ENCODE results near the gene B4GALNT2. TPM values are rescaled to one million over a fixed set of nuclear protein-coding genes. Genes with fewer than 3 reads are reported as not detected.
"Not testable (repeated sequence)": the region's sequence is repeated elsewhere in the genome, so short reads cannot be mapped to it uniquely, and the experiment has no call there.

The B4GALNT2 gene
- total RNA-seq, 1 donor from 2014 or later: 0.60 TPM

- no peak for DNase-seq (ENCODE audit: extremely low spot score, unreplicated experiment)
- Mint-ChIP-seq H3K27me3 (peaks cover 81% of the 10 kb centered on the region), H3K4me1 (ENCODE audit: unreplicated experiment) (peaks cover 4% of the 10 kb centered on the region), H3K36me3 (peaks cover 8% of the 10 kb centered on the region), H3K27ac (no peak overlapping the region), H3K4me3 (no peak overlapping the region), H3K9me3 (peaks cover 3% of the 10 kb centered on the region)
- no peak for TF ChIP-seq CTCF (conservative IDR thresholded peaks at IDR 0.05)
These were observed 1.7 kb upstream of the B4GALNT2 start for GRCh38 chr17:49130891-49131290.

- Mint-ChIP-seq H3K36me3 (peaks cover 8% of the 10 kb centered on the region), H3K27ac (no peak overlapping the region), H3K9me3 (peaks cover 3% of the 10 kb centered on the region), H3K4me3 (peak overlapping the region; percentile 78), H3K27me3 (peaks cover 85% of the 10 kb centered on the region), H3K4me1 (ENCODE audit: unreplicated experiment) (peaks cover 4% of the 10 kb centered on the region)
- no peak for TF ChIP-seq CTCF (conservative IDR thresholded peaks at IDR 0.05)
- DNase-seq (ENCODE audit: extremely low spot score, unreplicated experiment): no peak
These were observed 261 bp upstream of the B4GALNT2 start for GRCh38 chr17:49132317-49132698.

GRCh38 chr17:49136335-49136734 is 3.8 kb downstream of the B4GALNT2 start:
- H3K27ac Mint-ChIP-seq: no peak overlapping the region
- H3K36me3 Mint-ChIP-seq: no peaks in the 10 kb centered on the region
- H3K9me3 Mint-ChIP-seq: no peaks in the 10 kb centered on the region
- DNase-seq (ENCODE audit: extremely low spot score, unreplicated experiment): no peak
- peaks cover 4% of the 10 kb centered on the region for H3K4me1 Mint-ChIP-seq (ENCODE audit: unreplicated experiment)
- peaks cover 57% of the 10 kb centered on the region for H3K27me3 Mint-ChIP-seq
- TF ChIP-seq CTCF (conservative IDR thresholded peaks at IDR 0.05): no peak
- no peak overlapping the region for H3K4me3 Mint-ChIP-seq

GRCh38 chr17:49145654-49146053 is 13.1 kb downstream of the B4GALNT2 start:
- not testable (repeated sequence) for H3K27ac Mint-ChIP-seq, H3K4me3 Mint-ChIP-seq

GRCh38 chr17:49146620-49147306 is 14.2 kb downstream of the B4GALNT2 start:
- no peaks in the 10 kb centered on the region for H3K4me1 Mint-ChIP-seq (ENCODE audit: unreplicated experiment)
- no peak overlapping the region for H3K4me3 Mint-ChIP-seq
- H3K27ac Mint-ChIP-seq: no peak overlapping the region
- no peaks in the 10 kb centered on the region for H3K9me3 Mint-ChIP-seq
- DNase-seq (ENCODE audit: extremely low spot score, unreplicated experiment): no peak
- peaks cover 36% of the 10 kb centered on the region for H3K27me3 Mint-ChIP-seq
- no peaks in the 10 kb centered on the region for H3K36me3 Mint-ChIP-seq
- TF ChIP-seq CTCF (conservative IDR thresholded peaks at IDR 0.05): no peak

More at GRCh38 chr17:49145654-49146053, 13.1 kb downstream of the B4GALNT2 start:
- not testable (repeated sequence) for H3K9me3 Mint-ChIP-seq; H3K36me3 Mint-ChIP-seq; DNase-seq (ENCODE audit: extremely low spot score, unreplicated experiment); H3K4me1 Mint-ChIP-seq (ENCODE audit: unreplicated experiment)
- H3K27me3 Mint-ChIP-seq: peaks cover 37% of the 10 kb centered on the region

- Mint-ChIP-seq H3K36me3 (no peaks in the 10 kb centered on the region), H3K4me3 (no peak overlapping the region), H3K9me3 (no peaks in the 10 kb centered on the region), H3K27me3 (peaks cover 27% of the 10 kb centered on the region), H3K27ac (no peak overlapping the region), H3K4me1 (ENCODE audit: unreplicated experiment) (no peaks in the 10 kb centered on the region)
- no peak for DNase-seq (ENCODE audit: extremely low spot score, unreplicated experiment)
- no peak for TF ChIP-seq CTCF (conservative IDR thresholded peaks at IDR 0.05)
These were observed 15.6 kb downstream of the B4GALNT2 start for GRCh38 chr17:49148171-49148570.

Data from type B pancreatic cell (in vitro differentiated cells).